Urinary bladder (tissue), 4 donors: ENCODE data around the gene NCOR2. TPM values are rescaled to one million over a fixed set of nuclear protein-coding genes. Genes with fewer than 3 reads are reported as not detected.

Experiments used
- DNase-seq: peaks from one replicate; pipeline ENCODE4 v3.0.0-alpha.2; 2015; ENCODE audit errors: extremely low spot score
- H3K27ac ChIP-seq: one replicate; pipeline ENCODE4 v1.5.1; 2013; ENCODE audit warnings: low read depth, mild to moderate bottlenecking, moderate library complexity
- H3K36me3 ChIP-seq: one replicate; pipeline ENCODE4 v1.6.1; 2013; ENCODE audit warnings: mild to moderate bottlenecking, moderate library complexity; ENCODE audit not compliant: insufficient read depth
- H3K4me1 ChIP-seq: one replicate; pipeline ENCODE4 v1.6.1; 2013; ENCODE audit warnings: mild to moderate bottlenecking, moderate library complexity; ENCODE audit not compliant: insufficient read depth
- H3K4me3 ChIP-seq: one replicate; pipeline ENCODE4 v1.5.1; 2013; ENCODE audit warnings: low read depth, low read length
- WGBS: extraction: QIAGEN DNeasy Blood & Tissue Kit; methylation state at CpG from one replicate; pipeline ENCODE4 v1.1.7; 2013; 5-methylcytosine and 5-hydroxymethylcytosine counted together
- polyA plus RNA-seq: library from polyadenylated mRNA; stranded (reverse); fragments of 200-250 nt; gene quantifications from one replicate; pipeline ENCODE4 v1.2.3, GENCODE V29; 2013
- total RNA-seq: library from RNA; depleted of rRNA; stranded (reverse); fragments of >200 nt; gene quantifications from one replicate; pipeline ENCODE4 v1.2.3, GENCODE V29; 2014
- donor health status: healthy with polysubstance abuse.
- donor health status: healthy.

NCOR2 gene
- total and polyA plus RNA-seq, 2 donors = 46.8 to 105 TPM

DNA sequence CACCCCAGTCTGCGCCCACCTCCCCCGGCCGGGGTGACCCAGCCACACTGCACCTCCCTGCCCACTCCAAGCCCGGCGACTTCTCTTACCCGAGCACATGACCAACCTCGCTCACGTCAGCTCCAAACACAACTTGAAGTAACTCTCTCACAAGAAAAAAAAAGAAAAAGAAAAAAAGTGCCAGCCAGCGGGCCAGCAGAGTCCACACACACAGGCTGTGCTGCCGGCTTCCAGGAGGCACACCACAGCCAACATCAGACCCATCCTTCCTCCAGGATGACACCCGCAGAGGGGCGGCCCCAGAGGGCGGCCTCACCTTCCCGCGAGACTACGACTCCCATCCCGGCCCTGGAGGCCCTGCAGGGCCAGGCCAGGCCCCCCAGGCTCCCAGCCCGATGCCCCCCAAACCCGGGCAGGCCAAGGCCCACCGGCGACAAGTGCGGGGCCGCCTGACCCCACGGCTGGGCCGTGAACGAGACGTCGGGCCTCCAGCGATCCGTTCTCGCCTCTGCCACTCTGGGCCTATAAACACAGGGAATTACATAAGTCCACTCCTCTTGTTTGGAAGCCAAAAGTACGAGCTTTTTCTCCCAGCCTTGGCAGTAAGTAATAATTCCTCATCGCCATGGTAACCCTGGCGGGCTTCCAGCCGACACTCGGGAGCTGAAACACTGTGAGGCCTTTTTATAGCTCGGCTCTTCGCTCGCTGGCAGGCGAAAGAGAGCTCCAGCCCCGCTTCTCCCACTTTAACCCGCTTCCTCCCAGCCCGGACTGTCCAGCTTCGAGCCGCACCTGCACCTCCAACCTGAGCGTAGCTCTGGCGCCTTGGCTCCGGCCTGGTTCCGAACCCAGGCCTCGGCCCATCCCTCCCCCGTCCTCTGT is 49.1 kb downstream of the NCOR2 start:
- Histone ChIP-seq H3K27ac (peak overlapping the region; percentile 92), H3K36me3 (no peaks in the 10 kb centered on the region), H3K4me3 (peak overlapping the region; percentile 29), H3K4me1 (peaks cover 5% of the 10 kb centered on the region)
- WGBS = 8% methylated on average over 51 of the region's 51 CpGs
- peak; percentile 99 for DNase-seq
